ENCODE results near the gene CETN1.

DNA sequence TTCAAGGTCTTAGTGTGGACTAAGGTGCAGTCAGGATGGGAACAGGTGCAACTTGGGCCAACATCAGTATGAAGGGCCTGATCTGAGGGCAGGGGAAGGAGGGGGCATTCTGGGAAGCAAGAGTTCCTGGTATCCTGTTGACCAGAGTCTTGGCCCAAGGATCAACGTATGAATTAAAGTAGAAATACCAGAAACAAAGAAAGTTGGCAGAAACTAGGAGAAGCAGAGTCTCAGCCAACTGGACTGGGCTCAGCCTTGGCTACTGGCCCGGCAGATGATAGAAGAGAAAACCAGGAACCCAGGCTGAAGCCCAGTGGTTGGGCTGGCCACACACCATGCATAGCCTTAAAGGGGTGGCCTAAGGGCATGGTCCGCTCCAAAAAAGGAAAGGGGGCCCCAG, 2.3 kb downstream of the CETN1 start:
- no peak for TF ChIP-seq POLR2A (IDR thresholded peaks at IDR 0.05)
- TF ChIP-seq CTCF (IDR thresholded peaks at IDR 0.05) = no peak
